Left lung (tissue), 10 donors: ENCODE results near the gene SF3B3. TPM values are rescaled to one million over a fixed set of nuclear protein-coding genes. Genes with fewer than 3 reads are reported as not detected.

Experiments
- ATAC-seq: fragments of 200-7000 bp; cut with Tn5 transposase; one replicate; pipeline ENCODE4 v1.9.1; 2020; ENCODE audit warnings: moderate library complexity
- DNase-seq, 4 donors: peaks; one replicate each; pipeline ENCODE4 v3.0.0-alpha.2; 2013 to 2020
- H3K27ac ChIP-seq, 2 donors: fragments of 200-600 bp; sonication (generic) in 1 of 2; one replicate each; pipeline versions ENCODE4 v1.5.0 to v1.8.0; 2020 to 2021
- H3K27me3 ChIP-seq, 2 donors: fragments of 200-600 bp; sonication (generic) in 1 of 2; one replicate each; pipeline versions ENCODE4 v1.5.0 to v1.8.0; 2020 to 2021
- H3K36me3 ChIP-seq, 2 donors: fragments of 200-600 bp; sonication (generic) in 1 of 2; one replicate each; pipeline versions ENCODE4 v1.5.0 to v1.8.0; 2020 to 2021
- H3K4me1 ChIP-seq, 2 donors: fragments of 200-600 bp; one replicate each; pipeline ENCODE4 v1.8.0; 2021
- H3K4me3 ChIP-seq, 2 donors: fragments of 200-600 bp; sonication (generic) in 1 of 2; one replicate each; pipeline versions ENCODE4 v1.5.0 to v1.8.0; 2020 to 2021; ENCODE audit warnings: mild to moderate bottlenecking in 1 of 2
- H3K9me3 ChIP-seq, 2 donors: fragments of 200-600 bp; sonication (generic) in 1 of 2; one replicate each; pipeline versions ENCODE4 v1.5.0 to v1.8.0; 2020 to 2021
- CTCF ChIP-seq, 2 donors: fragments of 200-600 bp; sonication (generic) in 1 of 2; IDR thresholded peaks; one replicate each; pipeline versions ENCODE4 v1.5.0 to v1.8.0; 2021; ENCODE audit warnings: antibody characterized with exemption in 2 of 2
- intact Hi-C, 2 donors: fragments of 100-400 bp; cut with DNase I; formaldehyde crosslinking; loops; one replicate each; pipeline versions ENCODE4 v1.11.2 to v1.14.2; 2022
- polyA plus RNA-seq, 6 donors: library from polyadenylated mRNA; unstranded; fragments of 120-200 nt; gene quantifications; one replicate each; pipeline ENCODE4 v1.2.1, GENCODE V29; 2013; ENCODE audit not compliant: insufficient read length in 6 of 6
- total RNA-seq, 2 donors: library from RNA; stranded (reverse); fragmentation: NEBNext Ultra II Directional; extraction: Animal tissue kit (Norgen Biotek cat#: 25700); gene quantifications; one replicate each; pipeline ENCODE4 v1.2.1, GENCODE V29; 2021
- donor health status: DM: no; HTN: yes; CAD: no.
- donor health status: DM: no; HTN: no; CAD: no.

SF3B3 gene
- total and polyA plus RNA-seq, 8 donors, result 210 to 396 (median 366) TPM

- DNase-seq (no peak), ATAC-seq (no peak)
- Histone ChIP-seq H3K4me3 (no peak overlapping the region), H3K27me3 (no peaks in the 10 kb centered on the region), H3K27ac (no peak overlapping the region), H3K4me1 (peaks cover 0 to 12% of the 10 kb centered on the region in 2 donors), H3K9me3 (no peaks in the 10 kb centered on the region), H3K36me3 (peaks cover 0 to 83% of the 10 kb centered on the region in 2 donors)
- no peak for TF ChIP-seq CTCF (IDR thresholded peaks at IDR 0.05)
- intact Hi-C loops, result no loop called here
These were observed 41.6 kb upstream of the SF3B3 start for GRCh38 chr16:70481929-70482536.

GRCh38 chr16:70482624-70483023 lies 41.0 kb upstream of the SF3B3 start:
- no peaks in the 10 kb centered on the region for H3K27me3 ChIP-seq
- peaks cover 0 to 86% of the 10 kb centered on the region in 2 donors for H3K36me3 ChIP-seq
- no peaks in the 10 kb centered on the region for H3K9me3 ChIP-seq
- no peak for DNase-seq
- ATAC-seq, result no peak
- intact Hi-C loops, result no loop called here
- no peak for TF ChIP-seq CTCF (IDR thresholded peaks at IDR 0.05)
- H3K4me1 ChIP-seq, result peaks cover 0 to 12% of the 10 kb centered on the region in 2 donors
- no peak overlapping the region for H3K27ac ChIP-seq
- no peak overlapping the region for H3K4me3 ChIP-seq

GRCh38 chr16:70483426-70483825 lies 40.2 kb upstream of the SF3B3 start:
- no peaks in the 10 kb centered on the region for H3K27me3 ChIP-seq
- TF ChIP-seq CTCF (IDR thresholded peaks at IDR 0.05), result no peak
- intact Hi-C loops, result no loop called here
- DNase-seq, result no peak
- no peak overlapping the region for H3K4me3 ChIP-seq
- ATAC-seq, result no peak
- H3K27ac ChIP-seq, result no peak overlapping the region
- peaks cover 0 to 8% of the 10 kb centered on the region in 2 donors for H3K4me1 ChIP-seq
- H3K36me3 ChIP-seq, result peaks cover 0 to 86% of the 10 kb centered on the region in 2 donors
- no peaks in the 10 kb centered on the region for H3K9me3 ChIP-seq

- DNase-seq (no peak), ATAC-seq (no peak)
- Histone ChIP-seq H3K27me3 (no peaks in the 10 kb centered on the region), H3K4me1 (no peaks in the 10 kb centered on the region), H3K27ac (no peak overlapping the region), H3K36me3 (peaks cover 0 to 86% of the 10 kb centered on the region in 2 donors), H3K9me3 (no peaks in the 10 kb centered on the region), H3K4me3 (no peak overlapping the region)
- no peak for TF ChIP-seq CTCF (IDR thresholded peaks at IDR 0.05)
- intact Hi-C loops, result no loop called here
These were observed 38.7 kb upstream of the SF3B3 start for GRCh38 chr16:70484867-70485266.

GRCh38 chr16:70490261-70490660 lies 33.4 kb upstream of the SF3B3 start:
- ATAC-seq, result peak; percentile 29

More at GRCh38 chr16:70490261-70490660, 33.4 kb upstream of the SF3B3 start:
- Histone ChIP-seq H3K4me1 (no peaks in the 10 kb centered on the region), H3K27ac (no peak overlapping the region), H3K9me3 (no peaks in the 10 kb centered on the region), H3K4me3 (no peak overlapping the region), H3K27me3 (no peaks in the 10 kb centered on the region), H3K36me3 (peaks cover 0 to 91% of the 10 kb centered on the region in 2 donors)
- TF ChIP-seq CTCF (IDR thresholded peaks at IDR 0.05), result no peak
- intact Hi-C loops, result no loop called here
- DNase-seq, result no peak
